Keratinocyte (primary cell): ENCODE results near the gene STEEP1. TPM values are rescaled to one million over a fixed set of nuclear protein-coding genes. Genes with fewer than 3 reads are reported as not detected.

ENCODE experiments used
- DNase-seq: peaks from one replicate; pipeline ENCODE4 v3.0.0-alpha.2; 2011; ENCODE audit warnings: low read depth, missing footprints, low spot score
- FAIRE-seq: peaks from 2 replicates; lab custom pipeline; 2011; peaks lifted over from hg19 to GRCh38; lab: Jason Lieb, UNC
- H2AFZ ChIP-seq: 2 replicates; pipeline ENCODE4 v1.6.0; 2012; ENCODE audit warnings: low read length, control low read depth, inconsistent platforms; ENCODE audit not compliant: control insufficient read depth
- H3K27ac ChIP-seq: 2 replicates; pipeline ENCODE4 v1.5.1; 2011; ENCODE audit warnings: low read length; ENCODE audit not compliant: control insufficient read depth, insufficient read depth
- H3K27me3 ChIP-seq: 3 replicates; pipeline ENCODE4 v1.6.0; 2011; ENCODE audit warnings: low read length; ENCODE audit not compliant: control insufficient read depth, insufficient read depth; ENCODE audit errors: extremely low read depth
- H3K36me3 ChIP-seq, 2 experiments: 2 replicates in 1 of 2; 3 replicates in 1 of 2; pipeline ENCODE4 v1.5.1; 2011; ENCODE audit warnings: low read length in 2 of 2, mild to moderate bottlenecking in 1 of 2; ENCODE audit not compliant: control insufficient read depth in 2 of 2, insufficient read depth in 2 of 2; ENCODE audit errors: extremely low read depth in 1 of 2
- H3K4me1 ChIP-seq: 3 replicates; pipeline ENCODE4 v1.5.1; 2011; ENCODE audit warnings: low read length; ENCODE audit not compliant: control insufficient read depth, insufficient read depth; ENCODE audit errors: extremely low read depth
- H3K4me2 ChIP-seq: 3 replicates; pipeline ENCODE4 v1.6.0; 2011; ENCODE audit warnings: low read depth, low read length; ENCODE audit not compliant: control insufficient read depth, insufficient read depth; ENCODE audit errors: extremely low read depth
- H3K4me3 ChIP-seq, 3 experiments: fragments of 200-600 bp in 1 of 3; sonication (generic) in 1 of 3; 2 replicates in 2 of 3; 3 replicates in 1 of 3; pipeline ENCODE4 v1.5.1; 2011 to 2016; ENCODE audit warnings: low read length in 3 of 3, mild to moderate bottlenecking in 3 of 3, control low read depth in 2 of 3, inconsistent platforms in 1 of 3, low read depth in 1 of 3, mixed read lengths in 1 of 3, mixed run types in 1 of 3, moderate library complexity in 1 of 3; ENCODE audit not compliant: control insufficient read depth in 2 of 3, insufficient read depth in 2 of 3; ENCODE audit errors: extremely low read depth in 1 of 3
- H3K79me2 ChIP-seq: 2 replicates; pipeline ENCODE4 v1.6.0; 2012; ENCODE audit warnings: low read length; ENCODE audit not compliant: control insufficient read depth, insufficient read depth
- H3K9ac ChIP-seq: 3 replicates; pipeline ENCODE4 v1.6.0; 2011; ENCODE audit warnings: low read length; ENCODE audit not compliant: control insufficient read depth, insufficient read depth; ENCODE audit errors: extremely low read depth
- H3K9me1 ChIP-seq: 3 replicates; pipeline ENCODE4 v1.6.0; 2011; ENCODE audit warnings: low read length; ENCODE audit not compliant: control insufficient read depth, insufficient read depth; ENCODE audit errors: extremely low read depth
- H3K9me3 ChIP-seq: 2 replicates; pipeline ENCODE4 v1.5.1; 2012; ENCODE audit warnings: low read depth, low read length; ENCODE audit not compliant: control insufficient read depth
- H4K20me1 ChIP-seq: 3 replicates; pipeline ENCODE4 v1.6.0; 2011; ENCODE audit warnings: low read length; ENCODE audit not compliant: control insufficient read depth, insufficient read depth; ENCODE audit errors: extremely low read depth
- EZH2 ChIP-seq: IDR thresholded peaks from one replicate; pipeline ENCODE4 v1.6.1; 2012; ENCODE audit warnings: inconsistent platforms, mild to moderate bottlenecking, low read length, moderate library complexity
- dilution Hi-C: fragments of 300-500 bp; cut with MboI; formaldehyde crosslinking; loops from one replicate; pipeline ENCODE4 v1.7.0; 2020; ENCODE audit warnings: low sequenced_read_pairs; ENCODE audit not compliant: extremely low pct_ligation_motif_present
- polyA plus RNA-seq, 5 experiments: library from polyadenylated mRNA; depleted of rRNA in 3 of 5; stranded (reverse) in 3 of 5; stranded (forward) in 1 of 5; unstranded in 1 of 5; fragments of >200 nt; gene quantifications; 1 replicate in 1 of 5; 2 replicates in 3 of 5; 3 replicates in 1 of 5; pipeline versions ENCODE4 v1.2.1 to v1.2.3, GENCODE V29; 2011 to 2012; ENCODE audit warnings: missing spikeins in 2 of 5, low read depth in 1 of 5, low replicate concordance in 1 of 5
- TF ChIP-seq, protein P1 (sequence below), 3 experiments: IDR thresholded peaks in 1 of 3; conservative IDR thresholded peaks in 1 of 3; optimal IDR thresholded peaks in 1 of 3; 2 replicates in 2 of 3; 3 replicates in 1 of 3; pipeline versions ENCODE3 to v1.5.1; 2011; ENCODE audit warnings: low read length in 3 of 3, mild to moderate bottlenecking in 3 of 3, moderate library complexity in 2 of 3, control low read depth in 1 of 3, inconsistent platforms in 1 of 3; ENCODE audit not compliant: insufficient read depth in 2 of 3; ENCODE audit errors: extremely low read depth in 1 of 3

STEEP1 gene
- polyA plus RNA-seq, 1 donor (not counting 4 experiments of a cell fraction or from before 2014, with no cell fraction given): 23.3 TPM

- H3K4me3 ChIP-seq: no peak overlapping the region
- FAIRE-seq: no peak
- no peaks in the 10 kb centered on the region for H4K20me1 ChIP-seq
- no peaks in the 10 kb centered on the region for H3K9me1 ChIP-seq
- no peak for DNase-seq
- dilution Hi-C loops: no loop called here
- no peaks in the 10 kb centered on the region for H3K27me3 ChIP-seq
- peaks cover 7% of the 10 kb centered on the region for H3K4me1 ChIP-seq
- no peaks in the 10 kb centered on the region for H3K9me3 ChIP-seq
- H3K4me2 ChIP-seq: no peak overlapping the region
- H3K27ac ChIP-seq: no peak overlapping the region
- no peaks in the 10 kb centered on the region for H3K79me2 ChIP-seq
- no peak for TF ChIP-seq EZH2
- TF ChIP-seq, protein P1, sequence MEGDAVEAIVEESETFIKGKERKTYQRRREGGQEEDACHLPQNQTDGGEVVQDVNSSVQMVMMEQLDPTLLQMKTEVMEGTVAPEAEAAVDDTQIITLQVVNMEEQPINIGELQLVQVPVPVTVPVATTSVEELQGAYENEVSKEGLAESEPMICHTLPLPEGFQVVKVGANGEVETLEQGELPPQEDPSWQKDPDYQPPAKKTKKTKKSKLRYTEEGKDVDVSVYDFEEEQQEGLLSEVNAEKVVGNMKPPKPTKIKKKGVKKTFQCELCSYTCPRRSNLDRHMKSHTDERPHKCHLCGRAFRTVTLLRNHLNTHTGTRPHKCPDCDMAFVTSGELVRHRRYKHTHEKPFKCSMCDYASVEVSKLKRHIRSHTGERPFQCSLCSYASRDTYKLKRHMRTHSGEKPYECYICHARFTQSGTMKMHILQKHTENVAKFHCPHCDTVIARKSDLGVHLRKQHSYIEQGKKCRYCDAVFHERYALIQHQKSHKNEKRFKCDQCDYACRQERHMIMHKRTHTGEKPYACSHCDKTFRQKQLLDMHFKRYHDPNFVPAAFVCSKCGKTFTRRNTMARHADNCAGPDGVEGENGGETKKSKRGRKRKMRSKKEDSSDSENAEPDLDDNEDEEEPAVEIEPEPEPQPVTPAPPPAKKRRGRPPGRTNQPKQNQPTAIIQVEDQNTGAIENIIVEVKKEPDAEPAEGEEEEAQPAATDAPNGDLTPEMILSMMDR (optimal IDR thresholded peaks at IDR 0.05 in 1 of 3, IDR thresholded peaks at IDR 0.05 in 1 of 3, conservative IDR thresholded peaks at IDR 0.05 in 1 of 3; ENCODE audit: extremely low read depth in 1 of 3, insufficient read depth in 2 of 3, low read length in 3 of 3): peak; percentile 62 to 92 (median 65)
- no peak overlapping the region for H3K9ac ChIP-seq
- peak overlapping the region; percentile 15 for H2AFZ ChIP-seq
- no peaks in the 10 kb centered on the region for H3K36me3 ChIP-seq
Observed at GRCh38 chrX:119512146-119512800, 52.9 kb downstream of the STEEP1 start.

GRCh38 chrX:119507206-119507605, 58.0 kb downstream of the STEEP1 start:
- Histone ChIP-seq H3K9me1 (no peaks in the 10 kb centered on the region), H3K36me3 (no peaks in the 10 kb centered on the region), H2AFZ (peak overlapping the region; percentile 71), H3K4me3 (no peak overlapping the region), H3K4me2 (no peak overlapping the region), H3K9me3 (no peaks in the 10 kb centered on the region), H4K20me1 (no peaks in the 10 kb centered on the region), H3K27me3 (no peaks in the 10 kb centered on the region), H3K9ac (peak overlapping the region; percentile 28), H3K4me1 (peaks cover 27% of the 10 kb centered on the region), H3K27ac (peak overlapping the region; percentile 67), H3K79me2 (no peaks in the 10 kb centered on the region)
- FAIRE-seq (no peak), DNase-seq (no peak)
- no peak for TF ChIP-seq EZH2
- TF ChIP-seq, protein P1 (optimal IDR thresholded peaks at IDR 0.05 in 1 of 3, IDR thresholded peaks at IDR 0.05 in 1 of 3, conservative IDR thresholded peaks at IDR 0.05 in 1 of 3; ENCODE audit: extremely low read depth in 1 of 3, insufficient read depth in 2 of 3, low read length in 3 of 3): no peak
- dilution Hi-C loops: no loop called here
